Mucosa of rectum (tissue), 2 donors: ENCODE measurements around the gene GPR32.

Experiments
- H3K27ac ChIP-seq, 2 donors: one replicate each; pipeline ENCODE4 v1.7.0; 2013; ENCODE audit warnings: inconsistent platforms in 2 of 2, low read depth in 2 of 2, low read length in 2 of 2
- H3K27me3 ChIP-seq, 2 donors: one replicate each; pipeline ENCODE4 v1.7.0; 2013; ENCODE audit warnings: low read length in 2 of 2; ENCODE audit not compliant: control insufficient read depth in 2 of 2, insufficient read depth in 2 of 2
- H3K36me3 ChIP-seq, 2 donors: one replicate each; pipeline ENCODE4 v1.7.0; 2013; ENCODE audit warnings: low read length in 2 of 2; ENCODE audit not compliant: control insufficient read depth in 2 of 2, insufficient read depth in 2 of 2
- H3K4me1 ChIP-seq, 2 donors: one replicate each; pipeline ENCODE4 v1.7.0; 2013; ENCODE audit warnings: low read length in 2 of 2, mild to moderate bottlenecking in 1 of 2; ENCODE audit not compliant: control insufficient read depth in 2 of 2, insufficient read depth in 2 of 2
- H3K4me3 ChIP-seq, 2 donors: one replicate each; pipeline ENCODE4 v1.7.0; 2013; ENCODE audit warnings: low read length in 2 of 2
- H3K9ac ChIP-seq, 2 donors: one replicate each; pipeline ENCODE4 v1.7.0; 2013; ENCODE audit warnings: low read length in 2 of 2, low read depth in 1 of 2, mild to moderate bottlenecking in 1 of 2
- H3K9me3 ChIP-seq, 2 donors: one replicate each; pipeline ENCODE4 v1.7.0; 2013; ENCODE audit warnings: low read length in 2 of 2; ENCODE audit not compliant: control insufficient read depth in 2 of 2
- donor health status: healthy.
- donor health status: Normal muscosa, but diverticular disease.

The GPR32 gene

DNA sequence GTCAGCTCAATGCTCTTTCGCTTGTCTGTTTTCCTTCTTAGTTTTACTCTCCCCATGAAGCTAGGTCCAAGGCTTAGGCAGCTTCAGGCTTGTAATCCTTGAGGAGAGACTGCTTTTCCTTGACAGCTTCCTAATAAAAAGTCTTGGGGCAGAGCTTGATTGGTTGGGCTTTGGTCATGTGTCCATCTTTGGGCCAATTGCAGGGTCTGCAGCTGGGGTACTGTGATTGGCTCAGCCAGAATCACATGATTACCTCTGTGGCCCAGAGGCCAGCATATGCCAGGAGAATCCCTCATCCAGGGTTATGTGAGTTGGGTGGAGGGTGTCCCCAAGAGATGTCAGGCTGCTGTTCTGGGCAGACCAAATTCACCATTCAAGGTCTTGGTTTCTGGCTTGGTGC is 45.2 kb downstream of the GPR32 start:
- Histone ChIP-seq H3K4me1 (peaks cover 12 to 19% of the 10 kb centered on the region in 2 donors), H3K9ac (no peak overlapping the region), H3K4me3 (no peak overlapping the region), H3K27me3 (peaks cover 8 to 12% of the 10 kb centered on the region in 2 donors), H3K27ac (peak overlapping the region in 1 of 2 donors; percentile 7), H3K36me3 (no peaks in the 10 kb centered on the region), H3K9me3 (no peaks in the 10 kb centered on the region)

DNA sequence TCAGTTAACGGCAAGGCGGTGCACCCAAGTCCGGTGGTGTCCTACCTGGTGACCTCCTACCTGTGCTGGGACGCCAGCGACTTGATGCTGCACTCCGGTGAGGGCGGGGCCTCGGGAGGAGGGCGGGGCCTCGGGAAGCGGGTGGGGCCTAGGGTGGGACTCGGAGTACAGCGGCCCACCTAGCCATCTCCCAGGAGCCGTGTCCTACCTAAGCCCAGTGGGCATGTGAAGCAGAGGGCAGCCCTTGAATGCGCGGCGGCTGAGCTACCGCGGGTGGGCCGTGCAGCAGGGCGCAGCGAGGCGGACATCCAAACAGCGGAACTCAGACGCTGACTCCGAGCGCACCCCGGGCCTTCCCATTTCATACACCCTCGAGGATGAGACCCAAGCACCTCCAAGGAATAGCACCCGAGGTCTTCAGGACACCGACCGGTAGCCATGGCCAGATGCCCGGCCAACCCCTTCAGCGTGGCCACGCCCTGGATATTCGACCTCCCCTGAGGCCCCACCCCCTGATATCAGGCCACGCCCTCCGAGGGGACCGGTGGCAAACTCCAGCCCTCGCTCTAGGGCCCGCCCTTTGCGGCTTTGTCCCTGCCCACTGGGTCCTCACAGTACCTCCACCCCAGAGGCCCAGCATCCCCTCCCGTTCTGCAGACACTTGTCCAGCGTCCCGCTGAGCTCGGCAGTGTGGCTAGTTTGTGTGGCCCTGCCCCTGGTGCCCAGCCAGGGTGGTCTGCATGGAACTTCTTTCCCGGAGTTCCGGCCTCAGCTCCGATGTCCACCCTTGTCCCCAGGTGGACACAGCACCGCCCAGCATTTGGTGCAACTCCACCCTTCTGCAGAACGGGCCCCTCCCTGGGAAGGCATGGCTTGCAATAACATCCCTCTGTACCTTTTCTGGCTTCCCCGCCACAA is 47.9 kb downstream of the GPR32 start:
- Histone ChIP-seq H3K9me3 (no peaks in the 10 kb centered on the region), H3K9ac (peak overlapping the region in 1 of 2 donors; percentile 79), H3K27me3 (peaks cover 8 to 12% of the 10 kb centered on the region in 2 donors), H3K27ac (peak overlapping the region; percentile 80 to 89), H3K4me1 (peaks cover 24 to 43% of the 10 kb centered on the region in 2 donors), H3K4me3 (peak overlapping the region; percentile 63 to 70), H3K36me3 (no peaks in the 10 kb centered on the region)

GRCh38 chr19:50818859-50819472 is 48.7 kb downstream of the GPR32 start:
- peaks cover 8 to 12% of the 10 kb centered on the region in 2 donors for H3K27me3 ChIP-seq
- peak overlapping the region; percentile 80 to 89 for H3K27ac ChIP-seq
- no peaks in the 10 kb centered on the region for H3K36me3 ChIP-seq
- peak overlapping the region; percentile 63 to 70 for H3K4me3 ChIP-seq
- peak overlapping the region; percentile 14 to 79 for H3K9ac ChIP-seq
- H3K4me1 ChIP-seq = peaks cover 24 to 50% of the 10 kb centered on the region in 2 donors
- no peaks in the 10 kb centered on the region for H3K9me3 ChIP-seq

- H3K36me3 ChIP-seq = no peaks in the 10 kb centered on the region
- H3K9me3 ChIP-seq = no peaks in the 10 kb centered on the region
- peak overlapping the region in 1 of 2 donors; percentile 79 for H3K9ac ChIP-seq
- H3K27me3 ChIP-seq = peaks cover 8 to 12% of the 10 kb centered on the region in 2 donors
- peaks cover 24 to 55% of the 10 kb centered on the region in 2 donors for H3K4me1 ChIP-seq
- H3K27ac ChIP-seq = peak overlapping the region; percentile 80 to 89
- H3K4me3 ChIP-seq = peak overlapping the region; percentile 63 to 70
Measured at GRCh38 chr19:50819636-50820035, 49.4 kb downstream of the GPR32 start.

- H3K27ac ChIP-seq = peak overlapping the region; percentile 80 to 89
- peak overlapping the region; percentile 63 to 70 for H3K4me3 ChIP-seq
- H3K36me3 ChIP-seq = no peaks in the 10 kb centered on the region
- H3K27me3 ChIP-seq = peaks cover 8 to 12% of the 10 kb centered on the region in 2 donors
- H3K9ac ChIP-seq = peak overlapping the region in 1 of 2 donors; percentile 79
- no peaks in the 10 kb centered on the region for H3K9me3 ChIP-seq
- peaks cover 24 to 55% of the 10 kb centered on the region in 2 donors for H3K4me1 ChIP-seq
Measured at GRCh38 chr19:50820086-50820485, 49.8 kb downstream of the GPR32 start.

- peaks cover 24 to 55% of the 10 kb centered on the region in 2 donors for H3K4me1 ChIP-seq
Measured at GRCh38 chr19:50820549-50821247, 50.4 kb downstream of the GPR32 start.

DNA sequence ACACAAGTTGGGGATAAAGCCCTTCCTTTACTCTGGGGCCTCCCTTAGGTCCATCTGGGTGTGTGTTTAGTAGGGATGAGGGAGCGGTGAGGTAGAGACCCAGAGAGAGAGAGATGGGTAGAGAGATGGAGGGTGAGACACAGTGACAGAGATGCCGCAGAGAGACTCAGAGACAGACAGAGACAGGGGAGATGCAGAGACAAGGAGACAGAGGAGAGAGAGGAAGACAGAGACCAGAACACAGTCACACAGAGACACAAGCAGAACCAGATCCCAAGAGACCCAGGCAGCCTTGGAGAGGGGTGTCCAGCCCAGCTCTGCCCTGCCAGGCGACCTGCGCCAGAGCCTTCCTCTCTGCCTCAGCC is 51.0 kb downstream of the GPR32 start:
- Histone ChIP-seq H3K4me1 (peaks cover 24 to 55% of the 10 kb centered on the region in 2 donors), H3K27me3 (peaks cover 8 to 12% of the 10 kb centered on the region in 2 donors), H3K36me3 (no peaks in the 10 kb centered on the region), H3K9me3 (no peaks in the 10 kb centered on the region), H3K4me3 (peak overlapping the region in 1 of 2 donors; percentile 63), H3K9ac (peak overlapping the region in 1 of 2 donors; percentile 44), H3K27ac (peak overlapping the region; percentile 76 to 89)

More at GRCh38 chr19:50820549-50821247, 50.4 kb downstream of the GPR32 start:
- Histone ChIP-seq H3K27me3 (peaks cover 8 to 12% of the 10 kb centered on the region in 2 donors), H3K27ac (peak overlapping the region; percentile 80 to 89), H3K9ac (peak overlapping the region; percentile 68 to 79), H3K36me3 (no peaks in the 10 kb centered on the region), H3K4me3 (peak overlapping the region; percentile 63 to 70), H3K9me3 (no peaks in the 10 kb centered on the region)
